Karpas-422 (cell line): ENCODE results near the gene FASTKD1. TPM values are rescaled to one million over a fixed set of nuclear protein-coding genes. Genes with fewer than 3 reads are reported as not detected.
A peak's percentile ranks its signal among the peaks of the same experiment; 100 is the strongest.
"Not testable (repeated sequence)": the region's sequence is repeated elsewhere in the genome, so short reads cannot be mapped to it uniquely, and the experiment has no call there.

ENCODE experiments used
- DNase-seq: peaks from one replicate; pipeline ENCODE4 v3.0.0-alpha.2; 2015
- H2AFZ ChIP-seq: fragments of 200-600 bp; sonication (generic); 2 replicates; pipeline ENCODE4 v1.6.1; 2014; ENCODE audit warnings: antibody characterized with exemption, low read length, mixed read lengths
- H3K27ac ChIP-seq: fragments of 200-600 bp; sonication (generic); 2 replicates; pipeline ENCODE4 v1.5.1; 2014; ENCODE audit warnings: mild to moderate bottlenecking, low read length, moderate library complexity
- H3K27me3 ChIP-seq: fragments of 200-600 bp; sonication (generic); 2 replicates; pipeline ENCODE4 v1.6.1; 2014; ENCODE audit warnings: low read length, mixed read lengths
- H3K36me3 ChIP-seq: fragments of 200-600 bp; sonication (generic); 2 replicates; pipeline ENCODE4 v1.6.1; 2014; ENCODE audit warnings: low read length, mixed read lengths; ENCODE audit not compliant: insufficient read depth
- H3K4me1 ChIP-seq: fragments of 200-600 bp; sonication (generic); 2 replicates; pipeline ENCODE4 v1.6.1; 2014; ENCODE audit warnings: mild to moderate bottlenecking, low read length, mixed read lengths
- H3K4me2 ChIP-seq: fragments of 200-600 bp; sonication (generic); 2 replicates; pipeline ENCODE4 v1.6.1; 2014; ENCODE audit warnings: low read length, low read depth, mild to moderate bottlenecking; ENCODE audit not compliant: poor library complexity, severe bottlenecking
- H3K4me3 ChIP-seq: fragments of 200-600 bp; sonication (generic); 2 replicates; pipeline ENCODE4 v1.5.1; 2014; ENCODE audit warnings: mild to moderate bottlenecking, antibody characterized with exemption, low read length, mixed read lengths
- H3K79me2 ChIP-seq: fragments of 200-600 bp; sonication (generic); 2 replicates; pipeline ENCODE4 v1.6.1; 2014; ENCODE audit warnings: mild to moderate bottlenecking, low read length, mixed read lengths
- H3K9ac ChIP-seq: fragments of 200-600 bp; sonication (generic); 2 replicates; pipeline ENCODE4 v1.6.0; 2014; ENCODE audit warnings: low read length
- H3K9me2 ChIP-seq: fragments of 200-600 bp; sonication (generic), shearing (Covaris generic); replicated peaks from 2 replicates; pipeline ENCODE4 v1.6.0; 2014; ENCODE audit warnings: mild to moderate bottlenecking, low read length, moderate library complexity; ENCODE audit not compliant: insufficient read depth
- H3K9me3 ChIP-seq: fragments of 300-700, 200-600 bp; sonication (generic); 2 replicates; pipeline ENCODE4 v1.6.1; 2014; ENCODE audit warnings: low read length, mixed read lengths
- H4K20me1 ChIP-seq: fragments of 200-600 bp; sonication (generic); 2 replicates; pipeline ENCODE4 v1.6.1; 2014; ENCODE audit warnings: mild to moderate bottlenecking, antibody characterized with exemption, low read length, low read depth; ENCODE audit not compliant: insufficient read depth
- total RNA-seq: library from RNA; depleted of rRNA; stranded (reverse); fragments of >200 nt; shearing (Covaris generic); gene quantifications from 2 replicates; pipeline ENCODE4 v1.2.3, GENCODE V29; 2014; ENCODE audit warnings: low replicate concordance

The FASTKD1 gene
- total RNA-seq, 1 experiment from 2014 or later, result 46.6 TPM

- H3K4me3 ChIP-seq, result no peak overlapping the region
- H3K27ac ChIP-seq, result no peak overlapping the region
- no peaks in the 10 kb centered on the region for H3K9me3 ChIP-seq
- H3K27me3 ChIP-seq, result no peaks in the 10 kb centered on the region
- no peak for DNase-seq
- no peak overlapping the region for H3K9ac ChIP-seq
- no peaks in the 10 kb centered on the region for H3K9me2 ChIP-seq
- no peaks in the 10 kb centered on the region for H3K4me1 ChIP-seq
- 0 out of 2 replicates have a peak, but pooled peaks cover 4% of the 10 kb centered on the region for H4K20me1 ChIP-seq
- H3K4me2 ChIP-seq, result no peak overlapping the region
- H3K36me3 ChIP-seq, result peaks cover 8% of the 10 kb centered on the region; the same call in 1 of the 2 replicates
- H3K79me2 ChIP-seq, result peaks cover 98% of the 10 kb centered on the region
- no peak overlapping the region for H2AFZ ChIP-seq
Measured at GRCh38 chr2:169599568-169599967, 25.9 kb upstream of the FASTKD1 start.

- H2AFZ ChIP-seq, result no peak overlapping the region
- H3K9ac ChIP-seq, result no peak overlapping the region
- H3K9me2 ChIP-seq, result no peaks in the 10 kb centered on the region
- H3K4me1 ChIP-seq, result no peaks in the 10 kb centered on the region
- H3K4me2 ChIP-seq, result no peak overlapping the region
- peaks cover 98% of the 10 kb centered on the region for H3K79me2 ChIP-seq
- 0 out of 2 replicates have a peak, but pooled peaks cover 6% of the 10 kb centered on the region for H4K20me1 ChIP-seq
- peaks cover 5% of the 10 kb centered on the region; the same call in 1 of the 2 replicates for H3K36me3 ChIP-seq
- no peak overlapping the region for H3K27ac ChIP-seq
- H3K4me3 ChIP-seq, result no peak overlapping the region
- no peaks in the 10 kb centered on the region for H3K27me3 ChIP-seq
- no peak for DNase-seq
- H3K9me3 ChIP-seq, result no peaks in the 10 kb centered on the region
Measured at GRCh38 chr2:169598982-169599381, 25.3 kb upstream of the FASTKD1 start.

GRCh38 chr2:169596546-169596945 lies 22.9 kb upstream of the FASTKD1 start:
- not testable (repeated sequence) for H2AFZ ChIP-seq, H3K4me2 ChIP-seq, H3K9me2 ChIP-seq, H3K9ac ChIP-seq, H3K4me3 ChIP-seq, H3K9me3 ChIP-seq, H3K36me3 ChIP-seq, H3K27ac ChIP-seq, DNase-seq, H4K20me1 ChIP-seq, H3K4me1 ChIP-seq, H3K27me3 ChIP-seq
- H3K79me2 ChIP-seq, result peaks cover 98% of the 10 kb centered on the region

GRCh38 chr2:169590804-169591203 lies 17.1 kb upstream of the FASTKD1 start:
- Histone ChIP-seq H4K20me1 (0 out of 2 replicates have a peak, but pooled peaks cover 16% of the 10 kb centered on the region), H3K4me3 (no peak overlapping the region), H3K27me3 (no peaks in the 10 kb centered on the region), H3K9ac (no peak overlapping the region), H3K36me3 (0 out of 2 replicates have a peak, but pooled peaks cover 4% of the 10 kb centered on the region), H3K9me3 (no peaks in the 10 kb centered on the region), H3K4me1 (peaks cover 18% of the 10 kb centered on the region), H3K4me2 (no peak overlapping the region), H3K9me2 (no peaks in the 10 kb centered on the region), H3K79me2 (peaks cover 99% of the 10 kb centered on the region), H2AFZ (no peak overlapping the region), H3K27ac (no peak overlapping the region)
- no peak for DNase-seq

- no peak for DNase-seq
Measured at GRCh38 chr2:169585673-169586072, 12.0 kb upstream of the FASTKD1 start.

GRCh38 chr2:169584005-169584877 lies 10.6 kb upstream of the FASTKD1 start, which contains the start of gene PPIG:
TSS of gene PPIG (plus strand) at chr2:169584351. CDS start at chr2:169604042, 19,691 bp downstream.
- Histone ChIP-seq H3K4me1 (peaks cover 14% of the 10 kb centered on the region), H3K4me3 (peak within 1 kb of the TSS; percentile 81), H3K9me3 (no peaks in the 10 kb centered on the region), H3K9ac (peak within 1 kb of the TSS; percentile 77), H3K27me3 (no peaks in the 10 kb centered on the region), H3K4me2 (peak within 1 kb of the TSS; percentile 78), H4K20me1 (0 out of 2 replicates have a peak, but pooled peaks cover 8% of the 10 kb centered on the region), H3K27ac (peak within 1 kb of the TSS; percentile 85), H3K36me3 (no peaks in the 10 kb centered on the region), H2AFZ (peak within 1 kb of the TSS; percentile 45), H3K79me2 (peaks cover 45% of the 10 kb centered on the region), H3K9me2 (no peaks in the 10 kb centered on the region)
- peak; percentile 98 for DNase-seq

More at GRCh38 chr2:169585673-169586072, 12.0 kb upstream of the FASTKD1 start:
- Histone ChIP-seq H3K4me3 (peak overlapping the region; percentile 81), H3K36me3 (no peaks in the 10 kb centered on the region), H3K4me1 (peaks cover 17% of the 10 kb centered on the region), H3K79me2 (peaks cover 60% of the 10 kb centered on the region), H2AFZ (no peak overlapping the region), H3K4me2 (peak overlapping the region; percentile 78), H3K27ac (peak overlapping the region; percentile 85), H3K27me3 (no peaks in the 10 kb centered on the region), H3K9me2 (no peaks in the 10 kb centered on the region), H3K9ac (peak overlapping the region; percentile 77), H4K20me1 (0 out of 2 replicates have a peak, but pooled peaks cover 10% of the 10 kb centered on the region), H3K9me3 (no peaks in the 10 kb centered on the region)

- Histone ChIP-seq H3K9ac (no peak overlapping the region), H4K20me1 (0 out of 2 replicates have a peak, but pooled peaks cover 5% of the 10 kb centered on the region), H3K27ac (no peak overlapping the region), H3K4me1 (peaks cover 14% of the 10 kb centered on the region), H3K4me2 (no peak overlapping the region), H3K9me2 (no peaks in the 10 kb centered on the region), H3K4me3 (peak overlapping the region; percentile 81; the same call in 1 of the 2 replicates), H3K27me3 (no peaks in the 10 kb centered on the region), H3K36me3 (no peaks in the 10 kb centered on the region), H3K79me2 (peaks cover 38% of the 10 kb centered on the region), H3K9me3 (no peaks in the 10 kb centered on the region), H2AFZ (0 out of 2 replicates have a peak overlapping the region, but pooled peaks have one; percentile 45)
- DNase-seq, result no peak
Measured at GRCh38 chr2:169583518-169583917, 9.9 kb upstream of the FASTKD1 start.

- peaks cover 30% of the 10 kb centered on the region for H3K79me2 ChIP-seq
- DNase-seq, H3K27me3 ChIP-seq, H2AFZ ChIP-seq, H3K9me2 ChIP-seq, H4K20me1 ChIP-seq, H3K4me2 ChIP-seq, H3K9ac ChIP-seq, H3K27ac ChIP-seq, H3K4me3 ChIP-seq, H3K9me3 ChIP-seq, H3K36me3 ChIP-seq: not testable (repeated sequence)
- peaks cover 14% of the 10 kb centered on the region for H3K4me1 ChIP-seq
Measured at GRCh38 chr2:169582552-169583266, 9.0 kb upstream of the FASTKD1 start.
